NCI-H2171 treated with DMSO at 0.1 percent for 48 hours (cell line): ENCODE data around the gene TBX20.
A peak's percentile ranks its signal among the peaks of the same experiment; 100 is the strongest.

Experiments
- DNase-seq: peaks from one replicate; lab custom pipeline; 2025; lab: John Stamatoyannopoulos, UW

Gene TBX20

GRCh38 chr7:35161059-35161740 lies 92.7 kb downstream of the TBX20 start:
- DNase-seq, result peak; percentile 12
